HEK293 (cell line): Measurements from ENCODE around the gene ARHGEF4.

Experiments used
- CTCF ChIA-PET: fragments of 350-600 bp; formaldehyde crosslinking; extraction: SDS; loops from one replicate; lab custom pipeline; 2021; ENCODE audit warnings: antibody characterized with exemption; lab: Yijun Ruan, JAX
- POLR2A ChIA-PET: fragments of 300-600 bp; formaldehyde crosslinking; extraction: SDS; loops from one replicate; lab custom pipeline; 2020; ENCODE audit warnings: antibody characterized with exemption, inconsistent platforms; lab: Yijun Ruan, JAX
- H3K27ac ChIP-seq: fragments of 200-500 bp; sonication (Bioruptor generic); 2 replicates; pipeline ENCODE4 v1.5.1; 2014; ENCODE audit warnings: low read depth, low read length, control low read depth, inconsistent platforms; ENCODE audit errors: extremely low read depth
- H3K36me3 ChIP-seq, 2 experiments: fragments of 200-500 bp in 1 of 2; sonication (Bioruptor generic) in 1 of 2; 1 replicate in 1 of 2; 2 replicates in 1 of 2; pipeline ENCODE4 v1.5.1; 2014 to 2017; ENCODE audit warnings: inconsistent platforms in 2 of 2, low read length in 2 of 2; ENCODE audit not compliant: control insufficient read depth in 2 of 2, insufficient read depth in 1 of 2
- H3K4me1 ChIP-seq: fragments of 200-500 bp; sonication (Bioruptor generic); 2 replicates; pipeline ENCODE4 v1.5.1; 2014; ENCODE audit warnings: mild to moderate bottlenecking, low read length, inconsistent platforms; ENCODE audit not compliant: control insufficient read depth, insufficient read depth
- H3K4me3 ChIP-seq: 2 replicates; pipeline ENCODE4 v1.5.1; 2011; ENCODE audit warnings: low read depth, mild to moderate bottlenecking, control low read depth, low read length, moderate library complexity
- H3K9me3 ChIP-seq: fragments of 200-500 bp; sonication (Bioruptor generic); 2 replicates; pipeline ENCODE4 v1.5.1; 2014; ENCODE audit warnings: low read depth, low read length, inconsistent platforms; ENCODE audit not compliant: control insufficient read depth, insufficient read depth
- BCL11B ChIP-seq: fragments of 450-650 bp; formaldehyde crosslinking; IDR thresholded peaks from 2 replicates; pipeline ENCODE4 v1.5.1; 2016; ENCODE audit warnings: low read depth, missing biosample characterization, missing genetic modification characterization
- PRDM2 ChIP-seq: fragments of 450-650 bp; formaldehyde crosslinking; IDR thresholded peaks from 2 replicates; pipeline ENCODE4 v1.5.1; 2016; ENCODE audit warnings: missing biosample characterization, missing genetic modification characterization, borderline replicate concordance
- SETDB1 ChIP-seq: IDR thresholded peaks from one replicate; pipeline ENCODE4 v1.6.1; 2017; ENCODE audit warnings: mild to moderate bottlenecking, low read length, moderate library complexity, mixed read lengths; ENCODE audit not compliant: insufficient read length
- ZBTB44 ChIP-seq: fragments of 450-650 bp; IDR thresholded peaks from 2 replicates; pipeline ENCODE4 v1.5.1; 2018; ENCODE audit warnings: missing biosample characterization, mild to moderate bottlenecking, missing genetic modification characterization
- ZFP3 ChIP-seq: fragments of 450-650 bp; formaldehyde crosslinking; IDR thresholded peaks from 2 replicates; pipeline ENCODE4 v1.5.1; 2016; ENCODE audit warnings: low read depth, missing biosample characterization, missing genetic modification characterization
- ZNF112 ChIP-seq: fragments of 450-650 bp; formaldehyde crosslinking; IDR thresholded peaks from 2 replicates; pipeline ENCODE4 v1.5.0; 2017; ENCODE audit warnings: missing biosample characterization, missing genetic modification characterization
- ZNF133 ChIP-seq: fragments of 450-650 bp; formaldehyde crosslinking; IDR thresholded peaks from 2 replicates; pipeline ENCODE4 v1.5.1; 2016; ENCODE audit warnings: missing biosample characterization, missing genetic modification characterization
- ZNF280D ChIP-seq: fragments of 450-650 bp; formaldehyde crosslinking; IDR thresholded peaks from 2 replicates; pipeline ENCODE4 v1.5.1; 2016; ENCODE audit warnings: missing biosample characterization, missing genetic modification characterization
- ZNF488 ChIP-seq: fragments of 450-650 bp; formaldehyde crosslinking; IDR thresholded peaks from 2 replicates; pipeline ENCODE4 v1.5.1; 2016; ENCODE audit warnings: missing biosample characterization, missing genetic modification characterization
- ZNF629 ChIP-seq: fragments of 450-650 bp; formaldehyde crosslinking; IDR thresholded peaks from 2 replicates; pipeline ENCODE4 v1.5.1; 2017; ENCODE audit warnings: missing biosample characterization, missing genetic modification characterization

The ARHGEF4 gene

GRCh38 chr2:130911482-130911881, 74.8 kb downstream of the ARHGEF4 start:
- H3K4me1 ChIP-seq, result no peaks in the 10 kb centered on the region
- no peak overlapping the region for H3K4me3 ChIP-seq
- H3K9me3 ChIP-seq, result no peaks in the 10 kb centered on the region
- TF ChIP-seq BCL11B (tag by site-specific recombination) (no peak), ZNF112 (no peak), ZNF629 (no peak), ZBTB44 (no peak), SETDB1 (no peak), ZNF280D (tag by site-specific recombination) (no peak), ZNF133 (tag by site-specific recombination) (no peak), PRDM2 (tag by site-specific recombination) (no peak), ZFP3 (tag by site-specific recombination) (no peak)
- TF ChIP-seq, all 188 proteins: peak for 0
- Histone ChIP-seq H3K36me3 (no peaks in the 10 kb centered on the region), H3K27ac (no peak overlapping the region)
- CTCF ChIA-PET, result interaction anchor here (1.1 kb wide), 1 partner anchor 37 kb away, joined by 3 read pairs; no protein-coding TSS in a partner anchor
- POLR2A ChIA-PET, result no interaction called here

- H3K4me1 ChIP-seq, result no peaks in the 10 kb centered on the region
- TF ChIP-seq ZNF488 (tag by site-specific recombination) (no peak), PRDM2 (tag by site-specific recombination) (no peak)
- no peak overlapping the region for H3K27ac ChIP-seq
- no peaks in the 10 kb centered on the region for H3K9me3 ChIP-seq
- no peaks in the 10 kb centered on the region for H3K36me3 ChIP-seq
- POLR2A ChIA-PET, result interaction anchor here (0.5 kb wide), 1 partner anchor 935 kb away, joined by 5 read pairs; no protein-coding TSS in a partner anchor
- CTCF ChIA-PET, result interaction anchor here (1.1 kb wide), 2 partner anchors 9 to 37 kb away, joined by 3 read pairs; no protein-coding TSS in a partner anchor
- no peak overlapping the region for H3K4me3 ChIP-seq
These were observed 75.3 kb downstream of the ARHGEF4 start for GRCh38 chr2:130911996-130912395.
